CMK (cell line): ENCODE measurements around the gene SLC28A3.

ENCODE experiments used
- DNase-seq: peaks from one replicate; pipeline ENCODE4 v3.0.0-alpha.2; 2010; ENCODE audit warnings: low read depth

The SLC28A3 gene

DNA sequence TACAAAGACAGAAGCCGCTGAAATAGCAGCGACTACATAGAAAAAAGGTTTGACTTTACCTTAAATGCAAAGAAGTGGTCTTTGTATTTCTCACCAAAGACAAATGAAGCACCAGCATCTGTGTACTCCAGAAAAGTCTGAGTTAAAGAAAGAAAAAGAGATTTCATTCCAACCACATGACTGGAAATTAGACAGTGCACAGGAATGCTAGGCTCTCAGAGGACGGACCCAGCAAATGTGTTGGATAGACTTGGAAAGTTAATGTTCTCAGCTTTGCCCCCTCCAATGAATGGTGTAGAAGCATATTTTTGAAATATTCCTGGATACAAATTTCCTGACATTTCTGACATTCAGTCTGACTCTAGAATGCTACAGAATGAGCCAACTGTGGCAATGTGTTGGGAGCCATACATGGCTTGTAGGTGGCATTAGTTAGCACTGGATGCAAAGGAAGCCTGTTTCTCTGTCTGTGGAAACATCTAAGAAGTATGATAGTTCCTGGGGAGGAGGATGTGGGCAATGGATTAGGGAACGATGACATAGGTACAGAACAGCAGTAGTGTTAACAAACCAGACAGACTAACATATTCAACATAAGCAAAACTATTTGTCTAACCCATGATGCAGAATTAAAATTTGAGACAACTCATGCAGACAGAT is 43.3 kb downstream of the SLC28A3 start:
- no peak for DNase-seq

DNA sequence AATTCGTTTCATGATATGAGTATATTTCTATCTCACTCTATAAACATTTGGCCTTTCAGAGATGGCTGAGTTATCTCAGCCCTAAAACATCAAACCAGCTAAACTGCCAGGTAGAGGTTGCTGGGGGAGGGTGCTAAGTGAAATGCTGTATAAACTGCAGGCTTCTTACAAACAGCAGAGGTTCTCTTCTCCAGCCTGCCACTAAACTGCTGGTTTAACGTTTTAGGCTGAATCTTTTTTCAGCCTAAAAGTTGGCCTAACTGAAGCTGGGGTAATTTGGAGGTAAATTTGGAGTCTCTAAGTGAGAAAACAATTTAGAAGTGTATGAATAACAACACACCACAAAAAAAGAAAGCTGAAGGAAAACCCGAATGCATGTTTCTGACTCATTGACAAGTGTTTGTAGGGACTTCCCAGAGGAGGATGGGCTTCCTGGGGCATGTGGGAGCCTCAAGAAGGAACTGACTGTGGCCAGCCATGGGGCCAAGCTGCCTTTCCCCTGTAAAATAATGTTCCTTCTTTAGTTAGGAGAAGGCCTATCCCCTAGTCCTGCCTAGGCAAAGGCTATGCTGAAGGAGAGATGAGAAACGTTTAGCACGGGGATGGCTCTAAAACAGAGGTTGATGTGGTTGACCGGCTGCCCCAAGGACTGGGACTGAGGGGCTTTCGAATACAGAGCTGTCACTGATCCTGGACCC is 44.3 kb downstream of the SLC28A3 start:
- no peak for DNase-seq

DNA sequence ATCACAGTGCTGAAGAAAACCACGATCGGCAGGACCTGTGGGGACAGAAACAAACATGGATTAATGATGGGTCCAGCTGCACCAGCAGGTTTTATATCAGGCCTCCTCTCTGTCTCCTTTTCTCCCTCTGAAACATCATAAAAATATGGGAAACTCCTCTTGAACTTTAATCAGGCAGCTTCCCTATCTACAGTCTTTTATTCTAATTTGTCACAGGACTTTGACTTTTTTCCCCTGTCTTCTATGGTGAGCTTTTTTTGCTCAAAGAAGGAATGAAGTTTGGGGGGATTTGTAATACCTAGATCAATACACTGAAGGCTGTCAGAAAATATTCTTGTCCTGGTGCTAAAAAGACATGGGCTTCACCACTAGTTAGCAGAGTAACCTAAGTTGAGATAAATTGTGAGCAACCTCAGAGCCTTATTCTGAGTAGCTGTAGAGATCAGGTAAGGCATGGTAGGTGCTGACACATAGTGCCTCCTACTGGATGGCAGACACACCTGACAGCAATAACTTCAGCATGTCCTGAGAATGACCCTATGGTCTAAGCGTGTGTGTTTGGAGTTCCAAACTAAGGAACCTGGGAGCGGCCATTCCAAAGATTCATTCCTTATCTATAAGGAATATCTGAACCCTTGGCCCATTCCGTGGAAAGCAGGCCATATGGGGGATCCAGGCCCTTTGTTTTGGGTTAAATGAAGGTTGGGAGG is 46.2 kb downstream of the SLC28A3 start:
- DNase-seq = no peak

DNA sequence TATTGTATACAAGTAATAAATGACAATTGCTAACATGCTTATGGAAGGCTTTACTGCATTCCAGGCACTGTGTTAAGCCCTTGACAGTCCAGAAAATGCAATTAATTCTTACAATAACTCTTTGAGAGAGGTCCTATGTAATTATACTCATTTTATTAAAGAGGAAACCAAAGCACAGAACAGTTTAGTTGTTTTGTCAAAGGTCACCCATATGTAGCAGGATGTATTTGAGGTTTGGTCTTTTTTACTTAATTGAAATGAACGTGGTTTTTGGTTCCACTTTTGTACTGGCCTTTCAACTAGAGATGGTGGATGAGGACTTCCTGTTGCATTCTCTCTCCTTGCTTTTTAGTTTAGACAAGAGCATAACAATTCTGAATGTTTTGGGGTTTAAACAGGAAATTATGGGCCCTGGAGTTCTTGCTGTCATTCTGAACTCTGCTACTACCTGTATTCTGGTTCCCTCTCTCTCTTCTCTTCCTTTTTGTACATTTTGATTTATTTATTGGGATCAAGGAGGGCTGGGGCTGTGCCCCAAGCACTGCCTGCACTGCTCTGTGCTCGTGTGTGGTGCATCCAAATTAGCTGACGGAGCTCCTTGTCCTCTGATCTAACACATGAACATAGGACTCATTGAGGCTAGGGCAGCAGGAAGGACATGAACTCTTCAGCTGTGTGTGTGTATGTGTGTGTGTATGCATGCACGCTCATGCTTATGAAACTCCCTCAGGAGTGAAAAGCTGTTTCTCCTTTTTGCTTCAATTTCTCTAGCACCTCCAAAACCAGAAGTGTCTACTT is 47.4 kb downstream of the SLC28A3 start:
- DNase-seq = no peak

DNA sequence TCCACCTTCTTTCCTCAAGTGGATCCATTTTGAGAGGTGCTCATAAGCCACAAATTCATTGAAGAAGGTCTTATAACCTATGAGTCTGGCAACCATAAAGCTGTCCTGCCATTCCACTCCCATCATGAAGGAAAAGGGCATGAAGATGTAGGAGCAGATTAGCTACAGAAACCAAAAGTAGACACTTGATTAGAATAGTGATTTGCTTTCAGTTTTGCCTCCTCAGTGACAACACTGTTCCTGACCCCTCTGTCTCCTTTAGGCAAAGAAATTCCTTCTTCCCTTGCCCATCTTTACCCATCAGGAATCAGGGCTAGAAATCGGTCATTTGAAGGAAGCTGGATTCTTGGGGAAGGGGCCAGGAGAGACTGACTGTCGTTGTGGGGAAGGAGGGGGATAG is 55.2 kb downstream of the SLC28A3 start:
- DNase-seq = no peak

DNA sequence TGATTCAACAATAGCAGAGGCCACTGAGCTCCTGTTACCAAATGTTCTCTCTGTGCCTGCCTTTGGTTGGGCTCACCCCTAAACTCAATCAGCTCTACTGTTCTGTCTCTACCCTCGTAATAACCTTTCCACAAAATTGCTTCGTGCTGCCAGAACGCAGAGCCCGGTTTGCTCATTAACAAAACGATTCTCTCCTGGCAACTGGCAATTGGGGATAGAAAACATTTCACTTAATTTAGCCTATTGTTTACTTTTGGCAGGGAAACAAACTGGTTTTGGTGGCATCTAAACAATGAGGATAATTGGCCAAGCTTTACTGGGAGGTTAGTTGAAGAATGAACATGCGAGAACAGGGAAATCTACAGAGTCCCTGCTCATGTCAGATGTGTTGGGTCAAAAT is 56.6 kb downstream of the SLC28A3 start:
- no peak for DNase-seq

DNA sequence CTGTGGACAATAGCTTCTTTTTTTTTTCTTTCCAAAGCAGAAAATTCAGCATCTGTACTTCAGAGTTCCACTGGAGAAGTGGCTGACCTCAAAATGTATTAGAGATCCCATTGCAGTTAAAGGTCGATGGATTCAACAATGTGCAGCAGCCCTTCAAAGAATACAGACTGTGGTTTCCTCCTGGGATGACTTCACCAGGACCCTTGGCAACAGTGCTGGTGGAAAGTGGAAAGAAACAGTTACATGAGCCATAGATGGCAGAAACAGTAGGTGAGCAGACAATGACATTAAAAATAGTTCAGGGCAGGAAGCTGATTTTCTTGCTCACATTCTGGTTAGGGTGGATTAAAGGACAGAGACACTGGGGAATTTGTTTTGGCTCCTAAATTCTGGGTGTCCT is 62.4 kb downstream of the SLC28A3 start:
- DNase-seq = no peak

DNA sequence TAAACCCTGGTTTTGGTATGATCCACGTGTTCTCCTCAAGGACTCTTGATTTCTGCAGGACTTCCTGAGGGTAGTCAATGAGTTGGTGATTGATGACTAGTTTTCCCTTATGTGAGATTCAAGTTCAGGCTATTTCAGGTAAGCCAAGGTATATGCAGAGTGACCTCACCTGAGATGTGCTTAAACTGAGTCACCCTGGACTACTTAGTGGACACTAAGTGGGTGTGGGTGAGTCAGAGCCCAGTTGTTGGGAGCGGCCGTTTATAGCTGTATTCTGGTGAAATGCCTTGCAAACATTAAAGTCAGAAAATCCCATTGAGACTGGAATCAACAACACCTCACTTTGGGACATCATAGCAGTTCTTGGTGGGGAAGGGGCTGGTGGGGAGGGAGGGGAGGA is 62.9 kb downstream of the SLC28A3 start:
- DNase-seq = no peak

DNA sequence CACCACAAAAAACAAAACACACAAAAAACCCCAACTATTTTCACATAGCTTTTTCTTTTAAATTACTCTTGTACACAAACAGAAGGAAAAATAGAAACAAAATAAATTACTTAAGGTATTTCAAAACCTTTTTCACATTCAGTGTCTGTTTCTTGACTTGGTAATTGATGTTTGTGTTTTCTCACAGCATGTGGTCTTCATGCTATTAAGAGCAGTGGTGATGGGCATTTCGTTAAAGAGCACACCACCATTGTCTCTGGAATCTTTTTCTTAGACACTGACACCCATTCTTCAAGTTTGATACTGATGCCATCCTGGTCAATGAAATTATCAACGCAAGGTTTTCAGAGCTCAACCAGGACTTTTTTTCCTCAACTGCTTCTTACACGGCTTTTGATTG is 63.8 kb downstream of the SLC28A3 start:
- DNase-seq = no peak

DNA sequence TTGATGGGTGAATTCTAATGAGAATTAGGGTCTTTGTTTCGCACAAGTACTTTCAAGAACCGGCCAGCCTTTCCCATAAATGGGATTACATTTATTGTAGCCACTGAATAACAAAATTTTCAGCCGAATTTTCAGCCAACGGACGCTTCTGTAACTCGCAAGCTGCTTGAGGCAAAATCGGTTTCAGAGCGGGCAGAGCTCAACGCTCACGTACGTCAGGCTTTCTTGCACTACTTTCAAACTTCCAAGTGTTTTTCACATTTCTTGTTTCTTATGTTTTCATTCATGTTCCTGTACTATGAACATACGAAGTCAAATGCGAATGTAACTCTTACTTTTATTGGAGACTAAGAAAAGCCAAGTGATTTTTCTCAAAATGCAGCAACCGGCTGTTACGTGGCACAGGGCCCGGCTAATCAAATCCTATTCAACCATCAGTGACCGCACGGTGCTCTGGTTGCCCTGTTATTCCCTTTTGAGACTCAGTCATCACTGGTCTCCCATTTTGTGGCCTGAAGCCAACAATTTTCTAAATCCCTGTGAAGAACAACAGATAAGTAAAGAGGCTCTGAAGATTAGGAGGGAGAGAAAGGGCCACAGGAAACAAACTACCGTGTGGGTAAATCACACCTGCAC is 68.5 kb downstream of the SLC28A3 start:
- DNase-seq = no peak

DNA sequence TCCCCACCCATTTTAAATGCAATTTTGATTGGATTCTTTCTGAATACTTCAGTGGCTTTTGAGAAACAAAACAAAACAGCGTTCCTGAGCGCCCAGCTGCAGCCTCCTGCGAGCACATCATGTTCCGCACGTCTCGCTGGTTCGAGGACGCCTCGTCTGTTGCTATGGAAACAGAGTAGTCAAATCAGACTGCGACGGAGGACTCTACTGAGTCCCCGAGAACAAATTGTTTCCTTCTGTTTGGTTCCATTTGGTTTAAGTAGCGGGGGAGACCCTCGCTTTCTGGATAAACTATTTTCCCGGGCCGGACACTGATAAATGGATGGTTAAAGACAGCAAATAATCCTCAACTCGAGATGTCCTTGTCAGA is 69.0 kb downstream of the SLC28A3 start:
- DNase-seq = no peak

DNA sequence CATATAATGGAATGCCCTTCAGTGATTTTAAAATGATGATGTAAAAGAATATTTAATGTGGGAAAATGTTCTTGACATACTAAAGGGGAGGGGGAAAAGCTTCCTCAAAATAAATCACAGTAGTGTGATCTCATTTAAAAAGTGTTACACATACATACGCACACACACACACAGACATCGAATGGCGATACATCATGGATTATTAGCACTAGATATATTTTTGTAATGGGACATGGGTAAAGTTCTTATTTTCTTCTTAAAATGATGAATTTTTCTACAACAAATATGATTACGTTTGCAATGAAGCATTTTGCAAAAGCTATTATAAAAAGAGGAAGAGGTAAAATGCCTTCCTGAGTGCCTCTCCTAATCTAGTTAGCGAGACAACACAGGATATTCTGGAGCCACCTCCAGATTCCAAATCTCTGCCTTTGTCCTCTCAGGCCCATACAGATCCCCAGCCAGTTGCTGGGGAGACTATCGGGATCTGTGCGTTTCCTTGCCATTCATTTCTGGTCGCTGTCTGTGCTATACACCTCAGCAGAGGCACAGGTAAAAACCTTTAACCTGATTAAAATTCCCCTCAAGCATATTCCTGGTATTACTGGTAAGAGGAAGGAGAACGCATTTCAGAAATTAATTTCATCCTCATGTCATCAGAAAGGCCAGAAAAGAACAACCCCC is 69.6 kb downstream of the SLC28A3 start:
- DNase-seq = no peak

DNA sequence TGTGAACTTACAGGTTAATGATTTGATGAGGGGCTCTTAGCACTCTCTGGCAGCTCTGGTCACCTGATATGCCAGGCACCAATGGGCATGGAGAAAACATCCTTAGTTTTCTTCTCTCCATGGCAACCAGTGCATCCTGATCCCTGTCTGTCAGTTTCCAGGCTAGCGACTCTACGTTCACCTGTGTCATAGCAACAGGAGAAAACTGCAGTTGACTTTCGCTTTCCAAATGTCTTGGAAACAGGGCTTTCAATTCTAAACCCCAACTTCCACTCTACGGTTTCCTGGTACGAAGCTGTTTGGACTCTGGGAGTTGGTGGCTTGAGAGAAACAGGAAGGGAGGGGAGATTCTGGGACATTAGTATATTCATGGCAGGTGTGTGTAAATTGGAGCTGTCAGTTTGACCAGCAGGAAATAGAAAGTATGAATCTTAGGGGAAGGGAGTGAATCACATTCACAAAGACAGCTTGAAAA is 74.4 kb downstream of the SLC28A3 start:
- DNase-seq = no peak

DNA sequence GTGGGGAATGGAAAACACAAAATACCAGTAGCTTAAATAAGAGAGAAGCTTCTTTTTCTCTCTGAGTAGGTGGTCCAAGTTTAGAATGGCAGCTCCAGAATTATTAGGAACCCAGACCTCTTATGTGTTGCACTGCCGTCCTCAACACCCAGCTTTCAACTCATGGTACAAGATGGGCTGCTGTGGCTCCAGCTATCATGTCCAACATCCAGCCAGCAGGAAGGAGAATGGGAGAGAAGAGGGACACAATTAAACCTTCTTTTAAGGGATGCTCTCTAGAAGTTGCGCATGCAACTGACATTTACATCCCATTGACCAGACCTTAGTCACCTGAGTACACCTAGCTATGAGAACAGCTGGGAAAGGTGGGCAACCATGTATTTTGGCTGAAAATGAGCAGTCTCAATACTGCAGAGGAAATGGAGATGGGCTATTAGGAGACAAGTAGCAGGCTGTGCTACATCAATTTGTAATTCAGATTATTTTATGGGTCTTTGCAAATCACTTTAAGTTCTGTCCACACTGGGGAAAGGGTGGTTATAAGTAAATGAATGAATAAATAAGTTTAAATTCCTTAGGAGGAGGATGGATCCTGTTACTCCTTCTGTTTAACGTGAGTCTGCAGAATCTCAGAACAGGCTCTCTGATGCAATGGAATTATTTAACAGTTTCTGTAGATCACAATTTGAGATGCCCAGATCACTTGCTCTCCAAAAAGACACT is 76.1 kb downstream of the SLC28A3 start:
- no peak for DNase-seq

DNA sequence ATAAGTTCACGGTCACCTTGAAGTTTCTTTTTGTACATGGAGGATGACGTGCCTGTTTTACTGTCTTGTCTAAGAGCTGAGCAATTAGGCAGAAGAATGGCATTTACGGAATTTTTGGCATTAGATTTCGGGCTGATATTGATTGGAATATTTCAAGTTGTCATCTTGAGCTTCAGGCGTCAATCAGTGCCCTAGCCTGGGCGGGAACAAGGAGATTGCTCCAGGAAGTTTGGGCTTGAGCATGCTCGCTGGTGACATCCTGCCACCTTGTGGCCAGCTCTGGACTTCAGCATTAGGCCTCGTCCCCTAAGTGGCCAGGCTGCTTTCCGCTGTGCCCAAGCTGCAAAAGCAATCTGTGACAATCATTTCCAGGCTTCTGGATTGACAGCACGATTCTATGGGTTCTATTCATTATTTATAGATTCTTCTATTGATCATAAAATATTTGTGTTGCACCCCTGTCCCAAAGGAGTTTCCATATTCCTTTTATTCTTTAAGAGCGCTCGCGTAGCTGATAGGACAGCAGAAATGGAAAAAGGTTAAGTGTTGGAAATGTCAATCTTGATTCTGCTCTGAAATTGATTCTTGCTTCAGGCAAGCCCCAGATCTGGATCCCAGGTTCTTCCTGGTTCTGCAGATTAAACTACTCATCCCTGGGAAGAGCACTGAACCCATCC is 79.3 kb downstream of the SLC28A3 start:
- no peak for DNase-seq

DNA sequence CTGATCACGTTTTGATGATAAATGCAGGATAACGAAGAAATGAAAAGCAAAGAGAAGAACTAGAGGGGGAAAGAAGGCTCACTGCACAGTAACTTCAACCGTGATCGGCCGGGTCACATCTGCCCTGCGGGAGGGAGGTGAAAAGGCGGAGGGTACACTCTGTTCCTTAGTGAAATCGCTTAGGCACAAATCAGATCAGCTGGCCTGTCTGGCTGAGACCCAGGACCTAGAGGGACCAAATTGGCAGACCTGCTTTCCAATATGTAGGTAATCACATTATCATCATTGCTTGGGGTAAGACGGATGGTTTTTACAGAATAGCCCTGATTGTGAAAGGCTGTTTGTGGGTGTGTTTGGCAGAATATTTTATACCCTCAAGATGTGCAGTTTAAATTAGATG is 82.2 kb downstream of the SLC28A3 start:
- DNase-seq = no peak

DNA sequence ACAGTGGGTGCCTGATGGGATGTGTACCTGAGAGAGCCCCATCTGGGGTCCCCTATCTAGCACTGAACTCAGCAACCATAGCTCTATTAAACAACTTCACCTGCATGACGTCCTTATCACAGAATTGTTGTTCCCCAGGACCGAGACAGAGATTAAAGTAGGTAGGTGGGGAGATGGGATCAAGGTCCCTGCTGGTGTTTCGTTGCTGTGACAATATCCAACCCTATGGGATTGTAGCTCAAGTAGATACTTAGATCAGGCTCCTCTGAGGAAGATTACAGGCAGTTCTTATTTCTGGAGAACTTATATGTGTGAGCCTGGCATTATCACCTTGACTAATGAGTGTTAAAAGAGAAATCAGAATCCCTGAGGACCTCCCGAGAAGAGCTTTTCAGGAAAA is 84.9 kb downstream of the SLC28A3 start:
- no peak for DNase-seq

DNA sequence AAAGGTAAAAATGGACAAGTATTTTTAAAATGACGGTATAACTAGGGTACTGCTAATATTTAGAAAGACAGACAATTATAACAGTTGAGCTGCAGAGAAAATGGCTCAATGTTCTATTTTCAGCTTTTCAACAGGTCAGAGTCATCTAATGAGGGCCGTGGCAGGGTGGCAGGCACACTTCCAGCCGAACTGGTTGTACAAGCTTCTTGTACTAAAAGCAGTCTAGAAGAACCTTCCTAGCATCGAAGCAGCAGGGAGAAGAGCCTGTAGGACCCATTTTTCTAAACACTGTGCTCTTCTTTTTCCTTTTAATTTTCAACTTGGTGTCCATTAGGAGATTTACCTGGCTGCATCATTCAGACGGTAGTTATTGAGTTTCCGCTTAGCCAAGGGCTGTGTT is 85.6 kb downstream of the SLC28A3 start:
- no peak for DNase-seq

DNA sequence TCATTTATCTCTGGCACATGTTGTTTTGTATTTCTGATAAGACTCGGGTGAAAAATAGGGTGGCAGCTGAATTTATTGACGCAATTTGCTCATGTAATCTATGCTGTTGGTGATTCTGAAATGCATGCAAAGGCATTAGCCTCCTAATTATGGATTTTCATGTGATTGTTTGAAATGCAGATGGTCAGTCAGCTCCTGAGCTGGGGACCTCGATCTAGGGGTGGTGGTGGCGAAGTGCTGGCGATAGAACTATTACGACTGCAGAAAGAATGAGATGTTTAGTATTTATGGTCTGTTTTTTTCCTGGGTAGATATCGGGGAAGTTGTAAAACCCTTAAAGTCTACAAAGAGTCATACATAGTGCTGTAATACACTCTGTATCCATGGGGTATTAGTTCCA is 88.6 kb downstream of the SLC28A3 start:
- no peak for DNase-seq

DNA sequence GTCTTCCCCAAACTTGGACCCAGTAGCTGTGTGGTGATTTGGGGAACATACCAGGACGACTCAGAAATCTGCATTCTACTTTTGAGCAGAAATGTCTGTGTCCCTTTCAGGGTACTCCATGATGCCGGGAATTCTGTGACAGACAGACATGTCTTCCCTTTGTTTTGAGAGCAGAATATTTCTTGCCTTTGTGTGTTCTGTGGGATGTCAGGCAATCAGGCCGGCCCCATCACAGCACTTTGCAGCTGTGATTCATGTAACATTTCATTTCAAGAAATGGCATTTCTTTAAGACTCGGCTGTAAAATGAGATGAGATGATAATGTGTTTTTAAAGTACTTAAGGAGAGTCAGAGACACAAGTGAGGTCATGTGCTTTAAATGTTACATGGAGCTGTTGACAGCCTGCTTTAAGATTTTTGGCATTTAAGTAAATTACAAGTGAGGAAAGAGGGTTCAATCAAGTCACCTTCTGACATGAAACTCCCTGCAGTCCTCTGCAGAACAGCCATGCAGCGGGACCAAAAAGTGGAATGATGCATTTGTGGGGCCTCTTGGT is 98.7 kb downstream of the SLC28A3 start:
- no peak for DNase-seq
